Lung (tissue), 12 donors: ENCODE measurements around the gene SLC6A18. TPM values are rescaled to one million over a fixed set of nuclear protein-coding genes. Genes with fewer than 3 reads are reported as not detected.

Source experiments
- ATAC-seq: fragments of 200-7000 bp; cut with Tn5 transposase; one replicate; pipeline ENCODE4 v1.9.1; 2020; ENCODE audit warnings: moderate number of reproducible peaks; ENCODE audit not compliant: insufficient read depth, low FRiP score
- DNase-seq, 3 donors: peaks; one replicate each; pipeline ENCODE4 v3.0.0-alpha.2; 2013 to 2017
- H3K27ac ChIP-seq, 2 donors: one replicate each; pipeline ENCODE4 v1.5.1; 2013; ENCODE audit warnings: mild to moderate bottlenecking in 2 of 2, moderate library complexity in 2 of 2, control low read depth in 1 of 2, inconsistent platforms in 1 of 2, low read depth in 1 of 2, low read length in 1 of 2
- H3K27me3 ChIP-seq, 3 donors: one replicate each; pipeline ENCODE4 v1.5.1; 2013; ENCODE audit warnings: low read length in 2 of 3; ENCODE audit not compliant: control insufficient read depth in 3 of 3, insufficient read depth in 3 of 3
- H3K36me3 ChIP-seq, 4 donors: one replicate each; pipeline ENCODE4 v1.5.1; 2013; ENCODE audit warnings: low read length in 4 of 4, mild to moderate bottlenecking in 1 of 4, moderate library complexity in 1 of 4; ENCODE audit not compliant: control insufficient read depth in 4 of 4, insufficient read depth in 4 of 4
- H3K4me1 ChIP-seq, 5 donors: one replicate each; pipeline ENCODE4 v1.5.1; 2013; ENCODE audit warnings: low read length in 5 of 5, mild to moderate bottlenecking in 2 of 5, moderate library complexity in 1 of 5; ENCODE audit not compliant: control insufficient read depth in 5 of 5, insufficient read depth in 5 of 5
- H3K4me3 ChIP-seq: one replicate; pipeline ENCODE4 v1.5.1; 2013; ENCODE audit warnings: mild to moderate bottlenecking, control low read depth, moderate library complexity
- H3K9ac ChIP-seq, 2 donors: one replicate each; pipeline ENCODE4 v1.5.1; 2013; ENCODE audit warnings: low read length in 2 of 2, control low read depth in 1 of 2; ENCODE audit not compliant: insufficient read depth in 1 of 2
- H3K9me3 ChIP-seq, 4 donors: one replicate each; pipeline ENCODE4 v1.5.1; 2013; ENCODE audit warnings: low read length in 3 of 4, mild to moderate bottlenecking in 1 of 4, moderate library complexity in 1 of 4; ENCODE audit not compliant: control insufficient read depth in 4 of 4, insufficient read depth in 3 of 4
- CTCF ChIP-seq: IDR thresholded peaks from 2 replicates; pipeline ENCODE4 v1.5.1; 2012; ENCODE audit warnings: mild to moderate bottlenecking; ENCODE audit errors: control extremely low read depth, extremely low read depth
- WGBS, 2 donors: extraction: QIAGEN DNeasy Blood & Tissue Kit; methylation state at CpG; one replicate each; pipeline ENCODE4 v1.1.7; 2013; 5-methylcytosine and 5-hydroxymethylcytosine counted together
- polyA plus RNA-seq, 2 donors: library from polyadenylated mRNA; stranded (reverse); fragments of 200-250 nt; gene quantifications; one replicate each; pipeline ENCODE4 v1.2.1, GENCODE V29; 2013
- total RNA-seq, 2 donors: library from RNA; depleted of rRNA in 1 of 2; stranded (reverse); fragments of >200 nt in 1 of 2; gene quantifications; one replicate each; pipeline ENCODE4 v1.2.1, GENCODE V29; 2014 to 2021
- donor health status: control.
- donor health status: control.
- donor health status: Bipolar disorder and iron deficiency.
- donor health status: healthy.
- donor health status: DM: yes; HTN: yes; CAD: no.

Gene SLC6A18
- total and polyA plus RNA-seq, 4 donors = not detected

DNA sequence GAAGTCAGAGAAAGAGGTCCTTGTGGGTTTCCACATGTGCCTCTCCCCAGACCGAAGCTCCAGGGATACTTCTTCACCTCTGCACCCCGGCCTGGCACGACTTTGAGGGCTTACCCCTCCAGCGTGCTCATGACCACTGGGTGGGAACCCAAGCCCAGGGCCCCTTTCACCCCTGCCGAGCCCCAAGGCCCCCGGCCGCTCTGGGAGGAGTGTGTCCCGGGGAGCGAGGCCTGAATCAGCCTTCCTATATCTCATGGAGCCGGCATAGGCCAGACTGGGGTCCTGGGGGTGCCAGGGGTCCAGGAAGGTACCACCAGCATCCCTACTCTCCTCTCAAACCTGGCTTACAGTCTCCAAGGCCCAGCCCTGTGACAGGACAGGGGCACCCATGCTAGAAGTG is 52.6 kb downstream of the SLC6A18 start:
- DNase-seq (no peak), ATAC-seq (no peak)
- peaks cover 0 to 10% (median 0%) of the 10 kb centered on the region in 4 donors for H3K9me3 ChIP-seq
- no peak overlapping the region for H3K9ac ChIP-seq
- no peak for TF ChIP-seq CTCF
- WGBS, 2 donors = 92% methylated on average over 10 of the region's 10 CpGs
- H3K4me3 ChIP-seq = no peak overlapping the region
- H3K36me3 ChIP-seq = no peaks in the 10 kb centered on the region
- H3K4me1 ChIP-seq = no peaks in the 10 kb centered on the region
- H3K27me3 ChIP-seq = no peaks in the 10 kb centered on the region
- no peak overlapping the region for H3K27ac ChIP-seq

DNA sequence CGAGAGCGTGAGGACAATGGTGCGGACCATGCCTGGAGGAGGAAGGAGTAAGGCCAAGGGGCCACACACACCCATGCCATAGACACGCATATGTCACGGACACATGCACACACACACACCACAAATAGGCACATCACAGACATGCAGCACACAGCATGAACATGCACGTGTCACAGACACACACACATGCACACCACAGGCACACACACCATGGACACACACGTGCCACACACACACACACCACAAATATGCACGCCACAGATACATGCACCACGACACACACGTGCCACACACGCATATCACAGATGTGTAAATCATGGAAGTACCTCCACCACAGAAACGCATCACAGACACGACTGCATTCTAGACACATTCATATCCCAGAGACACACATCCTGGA is 53.0 kb downstream of the SLC6A18 start:
- DNase-seq (no peak), ATAC-seq (no peak)
- Histone ChIP-seq H3K4me3 (no peak overlapping the region), H3K27ac (no peak overlapping the region), H3K9ac (no peak overlapping the region), H3K9me3 (peaks cover 0 to 10% (median 0%) of the 10 kb centered on the region in 4 donors), H3K27me3 (no peaks in the 10 kb centered on the region), H3K36me3 (no peaks in the 10 kb centered on the region), H3K4me1 (no peaks in the 10 kb centered on the region)
- no peak for TF ChIP-seq CTCF
- 96 to 98% methylated on average over 13 of the region's 13 CpGs for WGBS, 2 donors

DNA sequence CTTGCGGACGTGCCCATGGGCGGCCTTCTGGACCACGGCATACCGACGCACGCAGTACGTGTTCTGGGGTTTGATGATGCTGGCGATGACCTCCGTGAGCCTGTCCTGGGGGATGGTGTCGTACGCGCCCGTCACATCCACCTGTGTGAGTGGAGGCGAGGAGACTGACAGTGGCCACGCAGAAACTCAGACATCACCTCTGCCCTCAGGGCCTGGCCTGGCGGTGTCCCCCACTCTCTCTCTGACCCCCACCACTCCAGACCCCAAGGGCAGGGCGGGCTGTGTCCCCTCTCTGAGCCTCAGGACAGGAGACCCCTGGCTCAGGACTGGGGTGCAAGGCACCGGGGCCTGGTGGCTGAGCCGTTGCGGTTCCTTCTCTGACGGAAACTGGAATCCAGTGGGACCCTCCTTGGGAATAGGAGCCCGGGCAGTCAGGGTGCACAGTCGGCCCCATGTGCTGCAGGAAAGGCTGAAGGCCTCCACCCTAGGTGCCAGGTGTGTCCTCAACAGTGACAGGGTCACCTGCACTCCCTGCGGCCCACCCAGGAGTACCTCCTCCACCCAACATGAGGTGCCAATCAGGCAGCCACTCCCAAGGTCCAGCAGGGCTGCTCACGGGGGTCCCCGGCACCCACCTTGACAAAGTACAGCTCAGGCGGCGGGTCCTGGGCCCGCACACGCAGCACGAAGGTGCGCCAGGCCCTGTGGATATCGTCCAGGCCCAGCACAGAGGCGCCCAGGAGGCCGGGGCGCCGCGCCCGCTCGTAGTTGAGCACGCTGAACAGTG is 53.7 kb downstream of the SLC6A18 start:
- peaks cover 0 to 10% (median 0%) of the 10 kb centered on the region in 4 donors for H3K9me3 ChIP-seq
- H3K36me3 ChIP-seq = no peaks in the 10 kb centered on the region
- DNase-seq (no peak), ATAC-seq (no peak)
- H3K27me3 ChIP-seq = no peaks in the 10 kb centered on the region
- no peak overlapping the region for H3K27ac ChIP-seq
- no peak overlapping the region for H3K9ac ChIP-seq
- 95% methylated on average over 41 to 42 of the region's 42 CpGs for WGBS, 2 donors
- TF ChIP-seq CTCF = no peak
- no peaks in the 10 kb centered on the region for H3K4me1 ChIP-seq
- H3K4me3 ChIP-seq = no peak overlapping the region
